ENCODE measurements around the gene LRRK1.

Gene LRRK1

GRCh38 chr15:100913961-100914360 is 5.2 kb upstream of the LRRK1 start:
- no peak for DNase-seq

DNA sequence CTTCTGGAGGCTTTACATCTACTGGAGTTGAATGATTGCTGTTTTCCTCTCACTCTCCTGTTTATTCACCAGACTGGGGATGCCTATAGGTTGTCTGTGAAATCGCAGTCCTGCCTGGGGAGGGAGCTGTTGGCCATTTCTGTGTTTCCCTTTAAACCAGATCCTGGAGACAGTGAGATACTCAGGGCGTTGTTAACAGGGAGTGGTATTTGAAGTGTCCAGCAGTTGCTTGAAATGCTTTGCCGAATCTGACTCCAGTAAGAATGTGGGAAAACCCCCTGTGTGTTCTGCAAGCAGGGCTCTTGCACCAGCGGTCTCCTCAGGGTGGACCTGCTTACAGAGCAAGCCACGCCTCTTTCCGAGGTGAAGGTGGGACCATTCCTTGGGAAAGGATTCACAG is 4.3 kb upstream of the LRRK1 start:
- no peak for DNase-seq

DNA sequence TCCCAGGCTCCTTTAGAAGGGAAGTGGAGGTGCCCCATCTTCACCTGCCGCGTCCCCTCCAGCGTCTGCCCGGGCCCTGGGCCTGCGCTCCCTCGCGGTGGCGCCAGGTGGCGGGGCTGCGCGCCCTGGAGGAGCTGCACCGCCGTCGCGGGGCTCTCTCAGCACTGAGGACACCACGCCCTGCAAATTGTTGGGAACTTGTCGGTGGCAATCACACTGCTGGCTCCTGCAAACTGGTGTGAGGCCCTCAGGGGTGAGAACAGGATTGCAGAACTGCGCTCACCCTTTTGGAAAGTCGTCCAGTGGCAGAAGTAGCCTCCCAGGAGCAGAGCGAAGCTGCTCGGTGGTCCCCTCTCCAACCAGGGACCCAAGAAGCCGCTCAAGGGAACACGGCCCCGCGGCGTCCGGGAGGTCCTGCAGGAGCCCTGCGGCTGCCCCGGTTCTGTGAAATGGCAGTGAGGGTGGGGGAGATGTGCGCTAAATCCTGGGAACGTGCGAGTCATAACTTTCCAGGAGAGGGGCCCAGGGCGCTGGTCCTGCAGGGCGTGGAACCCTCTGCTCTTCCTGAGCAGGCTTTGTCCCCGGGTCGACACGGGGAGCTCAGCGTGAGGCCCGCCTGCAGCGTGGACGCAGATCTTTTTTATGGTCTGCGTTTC is 995 bp upstream of the LRRK1 start:
- peak; percentile 90 for DNase-seq

DNA sequence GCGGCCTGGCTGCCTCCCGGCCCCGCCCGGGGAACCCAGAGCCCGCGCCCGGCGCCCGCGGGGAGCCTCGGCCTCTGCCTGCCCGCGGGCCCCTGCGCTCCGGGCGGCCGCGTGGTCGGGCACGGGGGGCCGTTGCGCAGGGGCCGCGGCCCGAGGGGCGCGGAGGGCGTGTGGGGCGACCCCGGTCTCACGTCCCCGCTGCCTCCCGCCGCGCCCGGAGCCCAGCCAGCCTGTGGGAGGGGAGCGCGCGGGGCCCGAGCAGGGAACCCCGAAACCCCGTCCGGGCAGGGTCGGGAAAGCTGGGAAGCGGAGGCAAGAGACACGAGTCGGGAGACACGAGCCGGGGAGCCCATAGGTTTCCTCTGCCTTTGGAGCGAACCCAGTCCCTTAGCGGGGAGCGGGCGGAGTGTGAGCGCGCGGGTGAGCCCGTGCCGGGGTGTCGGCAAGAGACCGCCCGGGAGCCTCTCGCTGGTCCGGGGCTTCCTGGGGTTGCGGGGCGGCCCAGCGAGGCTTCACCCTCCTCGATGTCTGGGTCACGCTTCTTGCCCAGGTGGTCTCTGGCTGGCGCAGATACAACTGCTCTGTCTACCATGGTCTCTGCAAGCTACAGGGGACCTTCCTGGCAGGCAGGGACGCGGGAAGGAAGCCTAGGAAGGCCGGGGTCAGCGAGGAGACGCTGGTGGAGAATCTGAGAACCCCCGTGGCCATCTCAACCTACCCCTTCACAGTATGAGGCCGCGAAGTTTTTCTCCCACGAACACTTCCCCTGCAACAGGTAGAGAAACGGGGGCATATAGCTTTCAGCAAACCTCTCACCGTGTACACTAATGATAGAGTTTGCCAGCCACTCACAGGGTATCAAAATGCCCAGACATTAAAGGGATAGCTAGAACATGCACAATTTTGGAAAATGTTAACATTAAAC is 586 bp downstream of the LRRK1 start:
- DNase-seq: peak; percentile 63

- DNase-seq: no peak
Observed at GRCh38 chr15:100920516-100921135, 1.5 kb downstream of the LRRK1 start.

GRCh38 chr15:100922192-100923040 is 3.3 kb downstream of the LRRK1 start:
- DNase-seq: no peak

DNA sequence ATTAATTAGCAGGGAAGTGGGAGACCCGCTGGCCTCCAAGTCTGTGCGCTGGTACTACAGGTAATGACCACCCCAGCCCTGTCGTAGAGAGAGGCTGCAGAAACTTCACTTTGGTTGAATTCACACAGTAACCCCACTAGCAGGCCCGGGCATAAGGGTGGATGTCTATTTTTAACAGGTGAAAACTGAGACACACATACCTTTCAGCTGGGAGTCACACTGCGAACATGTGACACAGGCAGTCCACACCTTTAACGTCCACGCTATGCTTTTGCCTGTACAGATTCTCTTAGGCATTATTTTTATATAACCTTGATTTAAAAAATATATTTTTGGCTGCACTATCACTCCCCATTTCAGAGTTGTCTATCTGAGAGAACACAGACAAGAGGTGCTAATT is 3.9 kb downstream of the LRRK1 start:
- DNase-seq: no peak

DNA sequence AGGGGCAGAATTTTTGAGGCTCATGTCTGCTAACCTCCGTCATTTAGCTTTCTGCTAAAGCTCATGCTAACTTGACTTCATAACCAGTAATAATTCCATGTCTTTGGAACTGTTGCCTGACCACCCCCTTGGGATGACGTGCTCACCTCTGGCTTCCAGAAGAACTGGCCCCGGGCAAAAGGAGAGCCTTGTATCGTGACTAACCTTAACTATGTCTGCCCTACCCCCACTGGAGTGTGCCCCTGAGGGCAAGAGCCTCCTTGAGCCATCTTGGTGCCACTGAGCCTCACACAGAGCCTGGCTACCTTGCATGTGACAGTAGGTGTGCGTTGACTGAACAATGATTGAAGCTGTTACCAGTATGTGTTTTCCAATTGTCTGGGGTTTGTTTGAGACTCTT is 4.7 kb downstream of the LRRK1 start:
- DNase-seq: no peak

DNA sequence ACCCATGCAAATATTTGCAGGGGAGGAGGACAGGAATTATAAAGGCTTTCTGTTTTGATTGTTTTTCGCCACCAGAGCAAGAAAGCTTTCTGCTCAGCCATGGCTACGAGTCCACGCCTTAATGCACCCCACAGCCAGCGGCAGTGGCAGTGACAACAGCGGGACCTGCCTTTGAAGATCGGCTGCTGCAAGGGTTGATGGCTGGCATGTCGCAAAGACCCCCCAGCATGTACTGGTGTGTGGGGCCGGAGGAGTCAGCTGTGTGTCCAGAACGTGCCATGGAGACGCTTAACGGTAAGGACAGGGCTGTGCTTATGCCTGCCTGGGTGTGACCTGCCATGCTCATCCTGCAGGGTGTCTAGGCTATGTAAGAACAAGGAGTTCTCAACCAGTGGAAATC is 5.3 kb downstream of the LRRK1 start:
- no peak for DNase-seq

DNA sequence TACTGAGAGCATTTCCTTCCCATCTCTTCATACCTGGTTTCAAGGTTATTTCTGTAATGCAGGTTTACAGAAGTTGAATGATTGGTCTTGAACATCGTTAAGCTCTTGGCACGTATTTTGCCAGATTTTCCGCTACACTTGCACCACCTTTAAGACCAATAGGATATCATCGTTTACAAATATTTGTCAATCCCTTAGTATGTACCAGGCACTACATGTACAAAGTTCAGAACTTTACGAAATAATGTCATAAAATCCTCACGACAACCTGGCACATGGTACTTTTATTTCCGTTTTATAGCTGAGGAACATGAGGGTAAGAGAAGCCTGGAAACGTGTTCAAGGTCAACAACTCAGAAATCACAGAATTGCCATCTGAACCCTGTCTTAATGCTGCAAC is 6.3 kb downstream of the LRRK1 start:
- no peak for DNase-seq

DNA sequence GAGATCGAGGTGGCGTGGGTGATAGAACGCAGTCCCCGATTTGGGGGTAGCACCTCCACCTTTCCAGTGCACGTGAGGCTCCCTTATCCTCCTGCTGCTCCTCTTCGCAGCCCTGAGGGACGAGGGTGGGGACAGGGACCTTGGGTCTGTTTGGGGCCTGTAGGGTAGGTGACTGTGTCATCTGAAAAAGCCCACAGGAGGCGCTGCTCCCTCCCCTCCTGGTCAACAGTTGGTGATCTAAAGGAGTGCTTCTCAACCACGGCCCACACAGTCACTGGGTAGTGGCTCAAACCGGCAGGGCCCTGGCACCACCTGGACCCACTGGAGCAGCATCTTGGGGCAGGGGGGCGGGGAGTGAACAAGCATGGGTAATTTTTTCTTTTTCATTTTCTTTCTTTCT is 7.1 kb downstream of the LRRK1 start:
- no peak for DNase-seq

- no peak for DNase-seq
Observed at GRCh38 chr15:100926971-100927756, 8.0 kb downstream of the LRRK1 start.

GRCh38 chr15:100928632-100929280 is 9.6 kb downstream of the LRRK1 start:
- no peak for DNase-seq

- DNase-seq: no peak
Observed at GRCh38 chr15:100929641-100930042, 10.5 kb downstream of the LRRK1 start.

- DNase-seq: no peak
Observed at GRCh38 chr15:100930306-100930848, 11.2 kb downstream of the LRRK1 start.

DNA sequence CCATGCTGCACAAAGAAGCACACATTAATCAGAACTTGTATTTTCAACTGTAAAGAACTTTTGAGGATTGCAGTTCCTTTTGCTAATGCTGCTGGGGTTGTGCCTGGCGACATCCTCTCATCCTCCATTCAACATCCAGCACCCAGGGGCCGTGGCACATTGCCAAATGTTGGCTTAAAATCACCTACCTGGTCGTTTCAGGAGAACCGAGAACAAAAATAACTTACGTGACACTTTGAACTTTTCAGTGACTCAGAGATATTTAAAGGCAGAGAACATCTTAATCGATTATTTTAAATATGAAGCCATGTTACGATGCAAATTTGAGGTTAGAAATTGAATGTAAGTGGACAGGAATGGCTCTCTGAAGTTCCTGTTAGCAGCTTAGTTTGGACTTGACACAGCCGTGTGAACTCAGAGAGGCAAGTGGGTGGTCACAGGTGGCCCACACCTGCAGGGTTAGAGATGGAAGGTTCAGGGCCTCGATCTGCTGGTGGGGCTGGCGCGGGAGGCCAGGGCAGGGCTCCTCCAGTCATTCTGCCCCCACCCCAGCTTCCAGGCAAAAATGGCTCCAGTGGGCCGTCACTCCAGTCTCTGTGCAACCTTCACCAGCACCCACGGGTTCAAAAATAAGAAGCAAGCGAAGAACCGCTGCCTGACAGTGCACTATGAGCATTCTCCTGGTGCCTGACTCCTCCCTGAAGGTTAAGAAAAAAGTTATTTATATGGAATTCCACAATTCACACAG is 12.2 kb downstream of the LRRK1 start:
- DNase-seq: no peak

DNA sequence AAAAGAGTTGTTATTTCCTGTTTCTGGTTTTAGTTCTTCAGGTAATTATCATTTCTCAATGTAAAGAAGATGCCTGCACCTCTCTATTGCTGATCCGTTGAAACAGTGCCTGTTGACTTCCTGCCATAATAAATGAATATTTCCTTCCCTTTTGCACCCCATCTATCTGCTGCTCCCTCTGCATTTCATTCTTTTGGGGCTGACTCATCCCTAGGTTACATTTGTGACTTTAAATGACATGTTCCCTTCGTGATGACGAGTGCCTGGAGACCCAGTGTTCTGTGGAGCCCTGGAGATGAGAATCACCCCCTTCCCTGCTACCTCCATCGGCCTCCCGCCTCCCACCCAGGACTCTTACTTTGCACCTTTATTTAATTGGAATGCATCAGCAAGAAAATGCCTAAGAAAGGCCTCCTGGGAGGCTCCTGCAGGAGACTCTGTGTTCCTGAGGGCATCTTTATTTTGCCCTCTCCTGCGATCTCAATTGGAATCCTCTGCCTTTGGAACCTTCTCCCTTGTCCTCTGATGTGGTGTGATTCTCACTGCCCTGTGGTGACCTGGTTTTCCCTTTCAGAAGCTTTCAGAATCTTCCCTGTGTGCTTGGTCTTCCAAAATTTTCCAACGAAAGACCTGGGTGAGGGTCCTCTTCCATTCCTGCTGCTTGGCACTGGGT is 13.7 kb downstream of the LRRK1 start:
- no peak for DNase-seq

- no peak for DNase-seq
Observed at GRCh38 chr15:100934166-100934565, 15.0 kb downstream of the LRRK1 start.

DNA sequence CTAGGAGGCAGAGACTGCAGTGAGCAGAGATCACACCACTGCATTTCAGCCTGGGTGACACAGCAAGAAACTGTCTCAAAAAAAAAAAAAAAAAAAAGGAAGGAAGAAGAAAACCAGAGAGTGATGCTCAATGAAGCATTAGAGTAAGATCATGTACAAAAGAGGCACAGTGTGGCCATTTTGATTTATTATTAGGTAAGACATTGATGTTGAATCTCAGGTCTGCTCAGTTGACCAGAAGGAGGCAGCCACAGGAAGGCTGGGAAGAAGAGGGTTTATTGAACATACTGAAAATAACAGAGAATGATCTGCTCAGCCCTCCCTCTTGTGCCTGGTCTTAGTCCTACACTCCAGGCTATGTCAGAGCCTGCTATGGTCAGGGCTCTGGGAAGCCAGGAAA is 15.6 kb downstream of the LRRK1 start:
- no peak for DNase-seq

GRCh38 chr15:100937171-100937570 is 18.0 kb downstream of the LRRK1 start:
- no peak for DNase-seq
